HCT116 (cell line): ENCODE measurements around the gene CUL5. TPM values are rescaled to one million over a fixed set of nuclear protein-coding genes. Genes with fewer than 3 reads are reported as not detected.

Experiments
- ATAC-seq: fragments of 200-7000 bp; cut with Tn5 transposase; 2 replicates; pipeline ENCODE4 v1.9.1; 2020; ENCODE audit warnings: mild to moderate bottlenecking, moderate library complexity
- BruUV-seq: library from RNA; stranded (reverse); fragments of 400-500 nt; replicated peaks from 2 replicates; lab custom pipeline; 2021; lab: Mats Ljungman, UMichigan
- CTCF ChIA-PET: fragments of 300-600 bp; sonication (Branson Sonifier 250); formaldehyde crosslinking; loops from one replicate; lab custom pipeline; 2021; ENCODE audit warnings: antibody characterized with exemption; lab: Charles Lee
- POLR2A ChIA-PET: fragments of 300-600, 350-600 bp; sonication (Branson Sonifier 250); formaldehyde crosslinking; loops from one replicate; lab custom pipeline; 2021; ENCODE audit warnings: antibody characterized with exemption; lab: Charles Lee
- RAD21 ChIA-PET, 2 experiments: fragments of 300-600 bp; sonication (Branson Sonifier 250); formaldehyde crosslinking; loops; one replicate each; lab custom pipeline; 2023; ENCODE audit warnings: low total read pairs in 2 of 2; ENCODE audit not compliant: uncharacterized antibody in 2 of 2, unreplicated experiment in 2 of 2, low non-redundant PET in 1 of 2; lab: Charles Lee
- DNase-seq: peaks from one replicate; pipeline ENCODE4 v3.0.0-alpha.2; 2010; ENCODE audit warnings: low read depth, low spot score
- H2AFZ ChIP-seq: fragments of 200-600 bp; shearing (Covaris generic), sonication (generic); 2 replicates; pipeline ENCODE4 v1.6.1; 2017; ENCODE audit warnings: low read depth, mixed run types, mixed read lengths, antibody characterized with exemption, low read length; ENCODE audit not compliant: poor library complexity, severe bottlenecking
- H3K27ac ChIP-seq: 2 replicates; pipeline ENCODE4 v1.5.1; 2012; ENCODE audit warnings: low read depth, low read length
- H3K27me3 ChIP-seq: fragments of 200-600 bp; sonication (generic); 2 replicates; pipeline ENCODE4 v1.6.1; 2016; ENCODE audit warnings: mixed run types, low read length, mixed read lengths; ENCODE audit not compliant: insufficient read depth
- H3K36me3 ChIP-seq, 2 experiments: fragments of 200-500 bp in 1 of 2; fragments of 200-600 bp in 1 of 2; sonication (Bioruptor generic) in 1 of 2; sonication (generic) in 1 of 2; 2 replicates each; pipeline versions ENCODE4 v1.5.1 to v1.6.1; 2014 to 2016; ENCODE audit warnings: low read length in 2 of 2, inconsistent platforms in 1 of 2, mixed read lengths in 1 of 2, mixed run types in 1 of 2; ENCODE audit not compliant: insufficient read depth in 2 of 2, control insufficient read depth in 1 of 2
- H3K4me1 ChIP-seq, 2 experiments: fragments of 200-600 bp in 1 of 2; sonication (generic) in 1 of 2; 2 replicates each; pipeline versions ENCODE4 v1.5.1 to v1.6.1; 2012 to 2017; ENCODE audit warnings: low read length in 2 of 2, inconsistent platforms in 1 of 2, mild to moderate bottlenecking in 1 of 2, mixed read lengths in 1 of 2, mixed run types in 1 of 2, moderate library complexity in 1 of 2; ENCODE audit not compliant: insufficient read depth in 2 of 2, control insufficient read depth in 1 of 2
- H3K4me2 ChIP-seq: fragments of 200-600 bp; sonication (generic); 2 replicates; pipeline ENCODE4 v1.6.1; 2017; ENCODE audit warnings: mixed run types, low read length, mixed read lengths
- H3K4me3 ChIP-seq, 2 experiments: fragments of 200-600 bp in 1 of 2; sonication (generic) in 1 of 2; replicated peaks in 1 of 2; 2 replicates each; pipeline ENCODE4 v1.5.1; 2011 to 2016; ENCODE audit warnings: low read length in 2 of 2, control low read depth in 1 of 2, low read depth in 1 of 2, mild to moderate bottlenecking in 1 of 2, mixed read lengths in 1 of 2, mixed run types in 1 of 2
- H3K79me2 ChIP-seq: fragments of 200-600 bp; sonication (generic); 2 replicates; pipeline ENCODE4 v1.6.1; 2017; ENCODE audit warnings: mild to moderate bottlenecking, mixed run types, low read length, moderate library complexity, mixed read lengths; ENCODE audit not compliant: insufficient read depth
- H3K9ac ChIP-seq: fragments of 200-600 bp; sonication (generic); 2 replicates; pipeline ENCODE4 v1.6.1; 2016; ENCODE audit warnings: low read length, mixed read lengths
- H3K9me2 ChIP-seq: fragments of 200-600 bp; sonication (generic), shearing (Covaris generic); 2 replicates; pipeline ENCODE4 v1.6.1; 2017; ENCODE audit warnings: mixed run types, mild to moderate bottlenecking, moderate library complexity; ENCODE audit not compliant: insufficient read depth
- H3K9me3 ChIP-seq, 2 experiments: fragments of 200-500 bp in 1 of 2; fragments of 200-600 bp in 1 of 2; sonication (Bioruptor generic) in 1 of 2; sonication (generic) in 1 of 2; 2 replicates each; pipeline ENCODE4 v1.6.1; 2014 to 2017; ENCODE audit warnings: low read length in 2 of 2, mixed read lengths in 2 of 2, inconsistent platforms in 1 of 2, low read depth in 1 of 2, mild to moderate bottlenecking in 1 of 2, mixed run types in 1 of 2, moderate library complexity in 1 of 2; ENCODE audit not compliant: control insufficient read depth in 1 of 2, insufficient read depth in 1 of 2
- H4K20me1 ChIP-seq: fragments of 200-600 bp; sonication (generic), shearing (Covaris generic); 2 replicates; pipeline ENCODE4 v1.6.1; 2017; ENCODE audit warnings: mixed run types, mild to moderate bottlenecking, moderate library complexity; ENCODE audit not compliant: insufficient read depth
- CBX3 ChIP-seq: IDR thresholded peaks from 2 replicates; pipeline ENCODE4 v1.6.1; 2012; ENCODE audit warnings: low read depth
- ELF1 ChIP-seq: IDR thresholded peaks from 2 replicates; pipeline ENCODE4 v1.6.1; 2012; ENCODE audit warnings: low read depth, borderline replicate concordance
- EZH2 ChIP-seq: fragments of 200-600 bp; sonication (generic); IDR thresholded peaks from 2 replicates; pipeline ENCODE4 v1.6.1; 2017; ENCODE audit warnings: antibody characterized with exemption, mixed run types
- EZH2phosphoT487 ChIP-seq: fragments of 200-600 bp; IDR thresholded peaks from 2 replicates; pipeline ENCODE4 v1.6.1; 2018; ENCODE audit warnings: antibody characterized with exemption, borderline replicate concordance
- MAX ChIP-seq: IDR thresholded peaks from 2 replicates; pipeline ENCODE4 v1.6.1; 2012
- POLR2AphosphoS5 ChIP-seq: IDR thresholded peaks from 2 replicates; pipeline ENCODE4 v1.6.1; 2011; ENCODE audit warnings: mild to moderate bottlenecking, low read depth, low read length, moderate library complexity
- TCF7L2 ChIP-seq: IDR thresholded peaks from 2 replicates; pipeline ENCODE4 v1.7.0; 2011; ENCODE audit warnings: borderline replicate concordance, inconsistent platforms; ENCODE audit not compliant: insufficient read depth, insufficient read length; ENCODE audit errors: extremely low read depth
- intact Hi-C: fragments of 100-400 bp; cut with micrococcal nuclease; formaldehyde crosslinking; loops from 2 replicates; pipeline ENCODE4 v1.10.0; 2022
- total RNA-seq: library from RNA; stranded (reverse); gene quantifications from one replicate; pipeline ENCODE4 v1.2.1, GENCODE V29; 2021; ENCODE audit not compliant: unreplicated experiment

Gene CUL5
- total RNA-seq, 1 experiment from 2014 or later, result 41.9 TPM

GRCh38 chr11:108037211-108037610 lies 28.5 kb downstream of the CUL5 start:
- TF ChIP-seq EZH2, result no peak
- no peak for TF ChIP-seq CBX3
- TF ChIP-seq POLR2AphosphoS5, result no peak
- no peak for TF ChIP-seq MAX
- Histone ChIP-seq H3K79me2 (peaks cover 34% of the 10 kb centered on the region), H4K20me1 (0 out of 2 replicates have a peak, but pooled peaks cover 4% of the 10 kb centered on the region), H3K4me3 (no peak overlapping the region), H3K27ac (no peak overlapping the region), H3K4me1 (no peaks in the 10 kb centered on the region), H3K4me2 (no peak overlapping the region), H3K27me3 (no peaks in the 10 kb centered on the region), H3K9me3 (no peaks in the 10 kb centered on the region), H3K9me2 (no peaks in the 10 kb centered on the region), H3K9ac (no peak overlapping the region), H2AFZ (no peak overlapping the region), H3K36me3 (0 out of 4 replicates have a peak, but pooled peaks cover 0 to 3% of the 10 kb centered on the region in 2 experiments)
- ChIA-PET RAD21 (no interaction called here), POLR2A (interaction anchor here (0.7 kb wide), 1 partner anchor 57 kb away, joined by 3 read pairs; no protein-coding TSS in a partner anchor), CTCF (no interaction called here)
- DNase-seq (no peak), ATAC-seq (no peak)
- intact Hi-C loops, result no loop called here
- BruUV-seq, result no TSS peak

- Histone ChIP-seq H4K20me1 (0 out of 2 replicates have a peak, but pooled peaks cover 4% of the 10 kb centered on the region), H3K36me3 (0 out of 4 replicates have a peak, but pooled peaks cover 0 to 3% of the 10 kb centered on the region in 2 experiments), H3K4me3 (no peak overlapping the region), H3K27me3 (no peaks in the 10 kb centered on the region), H3K9me2 (no peaks in the 10 kb centered on the region), H3K9me3 (no peaks in the 10 kb centered on the region), H3K9ac (no peak overlapping the region), H3K79me2 (peaks cover 33% of the 10 kb centered on the region), H3K27ac (no peak overlapping the region), H3K4me1 (no peaks in the 10 kb centered on the region), H2AFZ (no peak overlapping the region), H3K4me2 (no peak overlapping the region)
- no TSS peak for BruUV-seq
- POLR2A ChIA-PET, result no interaction called here
- CTCF ChIA-PET, result no interaction called here
- DNase-seq (no peak), ATAC-seq (no peak)
- intact Hi-C loops, result no loop called here
- TF ChIP-seq EZH2phosphoT487 (no peak), TCF7L2 (no peak), ELF1 (no peak)
- RAD21 ChIA-PET, result no interaction called here
These were observed 28.9 kb downstream of the CUL5 start for GRCh38 chr11:108037636-108038035.
